AG04449 (cell line): ENCODE measurements around the gene BCR.

Experiments
- CTCF ChIA-PET: fragments of 350-600 bp; formaldehyde crosslinking; extraction: SDS; loops from one replicate; lab custom pipeline; 2021; ENCODE audit warnings: antibody characterized with exemption; lab: Yijun Ruan, JAX
- POLR2A ChIA-PET: fragments of 400-600, 350-600 bp; formaldehyde crosslinking; extraction: SDS; loops from one replicate; lab custom pipeline; 2020; ENCODE audit warnings: antibody characterized with exemption, inconsistent platforms; lab: Yijun Ruan, JAX
- DNase-seq: peaks from one replicate; pipeline ENCODE4 v3.0.0-alpha.2; 2010; ENCODE audit warnings: low read depth, low spot score
- H3K4me3 ChIP-seq: 2 replicates; pipeline ENCODE4 v1.5.1; 2011; ENCODE audit warnings: low read depth, mild to moderate bottlenecking, control low read depth, low read length
- CTCF ChIP-seq: IDR thresholded peaks from one replicate; pipeline ENCODE4 v1.5.1; 2011; ENCODE audit warnings: mild to moderate bottlenecking, moderate library complexity, low read length, control low read depth, inconsistent platforms; ENCODE audit not compliant: insufficient read depth; ENCODE audit errors: missing control alignments

BCR gene

DNA sequence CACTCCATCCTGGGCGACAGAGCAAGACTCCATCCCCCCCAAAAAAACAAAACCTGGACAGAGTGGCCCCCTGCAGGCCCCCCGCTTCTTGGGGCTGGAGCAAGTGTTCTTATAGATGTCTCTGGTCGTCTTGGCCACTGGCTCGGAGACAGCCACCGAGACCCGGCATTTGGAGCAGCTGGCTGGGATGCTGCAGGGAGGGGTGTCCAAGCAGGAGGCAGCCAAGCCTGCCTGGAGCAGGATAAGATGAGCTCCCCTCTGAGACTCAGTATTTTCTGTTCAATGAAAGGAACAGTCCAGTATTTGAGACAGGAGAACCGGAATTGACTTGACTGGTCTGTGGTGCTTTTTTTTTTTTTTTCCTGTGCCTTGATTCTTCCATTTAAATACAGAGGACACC lies 44.5 kb downstream of the BCR start:
- H3K4me3 ChIP-seq, result no peak overlapping the region
- POLR2A ChIA-PET, result interaction anchor here (0.9 kb wide), 1 partner anchor 19 kb away, joined by 4 read pairs; no protein-coding TSS in a partner anchor

DNA sequence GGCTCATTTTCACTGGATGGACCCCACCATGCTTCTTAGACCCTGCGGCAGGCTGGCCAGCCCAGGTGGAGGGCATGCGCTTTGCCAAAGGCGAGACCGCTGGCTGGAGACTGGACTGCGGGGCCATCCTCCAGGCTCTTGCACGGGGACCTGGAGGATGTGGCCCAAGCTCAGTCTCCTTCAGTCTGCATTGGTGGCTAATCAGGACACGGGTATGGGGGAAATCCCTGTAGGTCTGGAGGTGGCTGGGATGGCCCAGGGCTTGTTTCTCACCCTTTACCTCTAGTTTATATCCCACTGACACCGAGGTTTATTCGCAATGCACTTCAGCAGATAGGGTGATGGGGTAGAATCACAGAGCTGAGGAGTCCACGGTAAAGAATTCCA lies 45.0 kb downstream of the BCR start:
- H3K4me3 ChIP-seq, result no peak overlapping the region
- ChIA-PET POLR2A (interaction anchor here (0.9 kb wide), 1 partner anchor 19 kb away, joined by 4 read pairs; no protein-coding TSS in a partner anchor), CTCF (interaction anchor here (1.5 to 1.7 kb wide), 2 partner anchors 40 to 57 kb away, joined by 3 to 5 read pairs; no protein-coding TSS in a partner anchor)
- TF ChIP-seq CTCF, result no peak
- no peak for DNase-seq

More for the DNA sequence above, 44.5 kb downstream of the BCR start:
- CTCF ChIA-PET, result no interaction called here
- DNase-seq, result no peak
- no peak for TF ChIP-seq CTCF

DNA sequence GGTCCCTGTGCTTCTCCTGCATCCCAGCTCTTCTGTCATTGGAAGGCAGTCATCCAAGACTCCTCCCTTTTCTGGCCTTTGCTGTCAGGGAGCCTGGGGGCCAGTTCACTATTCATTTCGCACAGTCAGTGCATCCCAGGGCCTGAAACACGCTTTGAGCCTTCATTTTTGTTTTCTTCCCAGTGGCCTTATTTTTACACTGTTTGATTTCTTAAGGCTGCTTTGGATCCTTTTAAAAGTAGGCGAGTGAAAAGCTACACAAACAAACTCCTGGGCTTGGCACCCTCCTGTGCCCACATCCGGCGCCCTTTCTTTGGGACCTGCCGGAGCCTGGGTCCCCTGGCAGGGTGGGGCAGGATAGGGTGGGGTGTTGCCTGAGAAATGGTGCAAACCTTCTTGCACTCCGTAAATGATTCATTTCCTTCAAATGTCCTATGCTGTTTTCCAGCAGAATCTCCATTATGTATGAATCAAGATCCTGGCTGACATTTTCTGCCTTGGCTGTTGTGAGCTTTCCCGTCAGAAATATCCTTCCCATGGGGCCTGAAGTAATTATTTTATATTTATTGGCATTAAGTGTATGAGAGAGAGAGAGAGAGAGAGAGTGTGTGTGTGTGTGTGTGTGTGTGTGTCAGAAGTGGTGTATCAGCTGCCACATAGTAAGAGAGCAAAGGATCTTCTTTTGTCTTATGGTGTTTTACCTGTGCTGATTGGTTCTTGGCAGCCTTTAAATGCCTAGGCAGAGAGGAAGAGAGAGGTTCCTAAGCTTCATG lies 45.6 kb downstream of the BCR start:
- ChIA-PET CTCF (interaction anchor here (0.8 to 1.7 kb wide), 6 partner anchors 23 to 160 kb away, joined by 3 to 5 read pairs (median 4); no protein-coding TSS in a partner anchor), POLR2A (interaction anchor here (1.1 kb wide), 1 partner anchor 10 kb away, joined by 3 read pairs; no protein-coding TSS in a partner anchor)
- no peak for TF ChIP-seq CTCF
- DNase-seq, result no peak
- no peak overlapping the region for H3K4me3 ChIP-seq

DNA sequence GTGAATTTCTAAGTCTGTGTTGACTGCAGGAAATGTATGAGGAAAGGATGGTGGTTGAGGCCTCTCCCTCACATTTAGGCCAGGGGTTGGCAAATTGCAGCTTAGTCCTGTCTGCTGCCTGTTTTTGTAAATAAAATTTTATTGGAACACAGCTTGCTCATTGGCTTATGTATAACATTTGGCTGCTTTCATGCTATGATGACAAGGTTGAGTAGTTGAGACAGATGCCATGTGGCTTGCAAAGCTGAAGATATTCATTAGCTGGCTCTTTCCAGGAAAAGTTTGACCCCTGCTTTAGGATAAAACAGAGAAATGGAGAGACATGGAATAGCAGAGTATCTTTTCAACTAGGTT lies 46.2 kb downstream of the BCR start:
- H3K4me3 ChIP-seq, result no peak overlapping the region
- ChIA-PET POLR2A (interaction anchor here (1.1 kb wide), 1 partner anchor 9 kb away, joined by 3 read pairs; no protein-coding TSS in a partner anchor), CTCF (interaction anchor here (0.8 to 1.7 kb wide), 8 partner anchors 11 to 159 kb away, joined by 3 to 5 read pairs (median 4); no protein-coding TSS in a partner anchor)
- TF ChIP-seq CTCF, result no peak
- DNase-seq, result no peak

DNA sequence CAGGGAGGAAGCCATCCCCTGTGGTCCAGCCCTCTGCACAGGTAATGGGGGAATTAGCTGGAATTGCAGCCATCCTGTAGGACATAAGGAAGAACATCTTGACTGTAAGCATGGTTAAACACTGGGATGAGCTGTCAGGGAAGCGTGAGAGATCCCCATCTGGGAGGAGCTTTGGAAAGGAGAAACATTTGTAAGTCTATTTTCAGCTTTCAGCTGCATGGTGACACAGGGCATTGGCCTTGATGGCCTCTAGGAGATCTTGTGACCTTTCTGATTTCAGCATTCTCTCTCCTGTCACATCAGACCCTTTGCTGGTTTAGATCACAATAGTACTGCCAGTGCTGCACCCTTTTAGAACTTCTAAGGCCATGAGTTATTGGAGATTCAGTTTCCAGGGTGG lies 47.1 kb downstream of the BCR start:
- ChIA-PET CTCF (interaction anchor here (0.9 to 1.3 kb wide), 3 partner anchors 10 to 43 kb away, joined by 3 to 4 read pairs (median 4); no protein-coding TSS in a partner anchor), POLR2A (interaction anchor here (0.6 kb wide), 1 partner anchor 9 kb away, joined by 3 read pairs; no protein-coding TSS in a partner anchor)
- DNase-seq, result no peak
- no peak overlapping the region for H3K4me3 ChIP-seq
- TF ChIP-seq CTCF, result no peak

DNA sequence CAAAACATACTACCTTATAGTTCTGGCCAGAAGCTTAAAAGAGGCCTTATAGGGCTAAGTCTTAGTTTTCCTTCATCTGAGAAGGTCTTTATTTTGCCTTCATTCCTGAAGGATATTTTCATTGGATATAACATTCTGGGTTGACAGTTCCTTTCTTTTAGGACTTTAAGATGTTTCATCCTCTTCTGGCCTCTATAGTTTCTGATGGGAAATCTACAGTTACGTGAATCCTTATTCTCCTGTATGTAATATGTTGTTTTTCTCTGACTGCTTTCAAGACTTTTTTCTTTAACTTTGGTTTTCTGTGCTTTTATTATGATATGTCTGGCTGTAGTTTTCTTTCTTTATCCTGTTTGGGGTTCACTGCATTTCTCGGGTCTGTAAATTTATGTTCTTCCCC lies 48.2 kb downstream of the BCR start:
- DNase-seq, result no peak
- CTCF ChIA-PET, result interaction anchor here (0.7 to 1.1 kb wide), 2 partner anchors 50 to 62 kb away, joined by 3 to 4 read pairs; no protein-coding TSS in a partner anchor
- H3K4me3 ChIP-seq, result no peak overlapping the region
- no peak for TF ChIP-seq CTCF
- POLR2A ChIA-PET, result no interaction called here
